Ishikawa (cell line): ENCODE measurements around the gene SYNE1.

Experiments
- CEBPB ChIP-seq: IDR thresholded peaks from 2 replicates; pipeline ENCODE4 v1.6.1; 2012
- CREB1 ChIP-seq: IDR thresholded peaks from 2 replicates; pipeline ENCODE4 v1.6.1; 2012; ENCODE audit warnings: low read depth
- EGR1 ChIP-seq: IDR thresholded peaks from 2 replicates; pipeline ENCODE4 v1.6.1; 2012
- EP300 ChIP-seq: IDR thresholded peaks from 2 replicates; pipeline ENCODE4 v1.6.1; 2012; ENCODE audit warnings: borderline replicate concordance
- FOXM1 ChIP-seq: IDR thresholded peaks from 2 replicates; pipeline ENCODE4 v1.6.1; 2012; ENCODE audit warnings: low read depth, borderline replicate concordance
- NFIC ChIP-seq: IDR thresholded peaks from 2 replicates; pipeline ENCODE4 v1.6.1; 2012
- RAD21 ChIP-seq: IDR thresholded peaks from 2 replicates; pipeline ENCODE4 v1.6.1; 2012; ENCODE audit warnings: low read depth
- TAF1 ChIP-seq: IDR thresholded peaks from 2 replicates; pipeline ENCODE4 v1.6.1; 2012; ENCODE audit warnings: low read depth, mild to moderate bottlenecking
- TCF12 ChIP-seq: IDR thresholded peaks from 2 replicates; pipeline ENCODE4 v1.6.1; 2012; ENCODE audit warnings: low read depth
- TEAD4 ChIP-seq: IDR thresholded peaks from 2 replicates; pipeline ENCODE4 v1.6.1; 2012
- USF1 ChIP-seq: IDR thresholded peaks from 2 replicates; pipeline ENCODE4 v1.6.1; 2012
- YY1 ChIP-seq: IDR thresholded peaks from 2 replicates; pipeline ENCODE4 v1.6.1; 2012; ENCODE audit warnings: low read depth
- ZBTB7A ChIP-seq: IDR thresholded peaks from 2 replicates; pipeline ENCODE4 v1.6.1; 2012; ENCODE audit warnings: low read depth
- TF ChIP-seq, protein P1 (sequence below): IDR thresholded peaks from 2 replicates; pipeline ENCODE4 v1.6.1; 2012; ENCODE audit warnings: low read depth, mild to moderate bottlenecking
- TF ChIP-seq, protein P2 (sequence below): IDR thresholded peaks from 2 replicates; pipeline ENCODE4 v1.6.1; 2012

The SYNE1 gene

DNA sequence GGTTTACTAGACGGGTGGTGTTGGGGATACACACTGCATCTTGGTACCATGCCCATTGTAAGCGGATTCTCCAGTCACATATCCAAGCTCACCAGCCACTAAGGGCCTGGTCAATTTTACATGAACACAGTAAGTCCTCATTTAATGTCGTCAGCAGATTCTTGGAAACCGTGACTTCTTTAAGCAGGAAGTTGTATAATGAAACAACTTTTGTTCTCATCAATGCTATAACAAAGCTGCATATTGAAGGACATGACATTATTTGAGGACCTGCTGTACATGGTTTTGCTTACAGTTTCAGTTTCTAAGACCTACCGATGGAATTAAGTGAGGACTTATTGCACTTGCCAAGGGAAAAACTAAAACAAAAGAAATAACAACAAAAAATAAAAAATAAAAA, 295.6 kb downstream of the SYNE1 start:
- TF ChIP-seq EGR1 (no peak), USF1 (no peak), ZBTB7A (no peak), CREB1 (no peak), TCF12 (no peak), RAD21 (no peak), EP300 (no peak), TAF1 (no peak), NFIC (no peak), YY1 (no peak), TEAD4 (no peak), CEBPB (no peak), FOXM1 (no peak)
- TF ChIP-seq, protein P1, sequence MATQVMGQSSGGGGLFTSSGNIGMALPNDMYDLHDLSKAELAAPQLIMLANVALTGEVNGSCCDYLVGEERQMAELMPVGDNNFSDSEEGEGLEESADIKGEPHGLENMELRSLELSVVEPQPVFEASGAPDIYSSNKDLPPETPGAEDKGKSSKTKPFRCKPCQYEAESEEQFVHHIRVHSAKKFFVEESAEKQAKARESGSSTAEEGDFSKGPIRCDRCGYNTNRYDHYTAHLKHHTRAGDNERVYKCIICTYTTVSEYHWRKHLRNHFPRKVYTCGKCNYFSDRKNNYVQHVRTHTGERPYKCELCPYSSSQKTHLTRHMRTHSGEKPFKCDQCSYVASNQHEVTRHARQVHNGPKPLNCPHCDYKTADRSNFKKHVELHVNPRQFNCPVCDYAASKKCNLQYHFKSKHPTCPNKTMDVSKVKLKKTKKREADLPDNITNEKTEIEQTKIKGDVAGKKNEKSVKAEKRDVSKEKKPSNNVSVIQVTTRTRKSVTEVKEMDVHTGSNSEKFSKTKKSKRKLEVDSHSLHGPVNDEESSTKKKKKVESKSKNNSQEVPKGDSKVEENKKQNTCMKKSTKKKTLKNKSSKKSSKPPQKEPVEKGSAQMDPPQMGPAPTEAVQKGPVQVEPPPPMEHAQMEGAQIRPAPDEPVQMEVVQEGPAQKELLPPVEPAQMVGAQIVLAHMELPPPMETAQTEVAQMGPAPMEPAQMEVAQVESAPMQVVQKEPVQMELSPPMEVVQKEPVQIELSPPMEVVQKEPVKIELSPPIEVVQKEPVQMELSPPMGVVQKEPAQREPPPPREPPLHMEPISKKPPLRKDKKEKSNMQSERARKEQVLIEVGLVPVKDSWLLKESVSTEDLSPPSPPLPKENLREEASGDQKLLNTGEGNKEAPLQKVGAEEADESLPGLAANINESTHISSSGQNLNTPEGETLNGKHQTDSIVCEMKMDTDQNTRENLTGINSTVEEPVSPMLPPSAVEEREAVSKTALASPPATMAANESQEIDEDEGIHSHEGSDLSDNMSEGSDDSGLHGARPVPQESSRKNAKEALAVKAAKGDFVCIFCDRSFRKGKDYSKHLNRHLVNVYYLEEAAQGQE: no peak
- TF ChIP-seq, protein P2, sequence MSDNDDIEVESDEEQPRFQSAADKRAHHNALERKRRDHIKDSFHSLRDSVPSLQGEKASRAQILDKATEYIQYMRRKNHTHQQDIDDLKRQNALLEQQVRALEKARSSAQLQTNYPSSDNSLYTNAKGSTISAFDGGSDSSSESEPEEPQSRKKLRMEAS: no peak

DNA sequence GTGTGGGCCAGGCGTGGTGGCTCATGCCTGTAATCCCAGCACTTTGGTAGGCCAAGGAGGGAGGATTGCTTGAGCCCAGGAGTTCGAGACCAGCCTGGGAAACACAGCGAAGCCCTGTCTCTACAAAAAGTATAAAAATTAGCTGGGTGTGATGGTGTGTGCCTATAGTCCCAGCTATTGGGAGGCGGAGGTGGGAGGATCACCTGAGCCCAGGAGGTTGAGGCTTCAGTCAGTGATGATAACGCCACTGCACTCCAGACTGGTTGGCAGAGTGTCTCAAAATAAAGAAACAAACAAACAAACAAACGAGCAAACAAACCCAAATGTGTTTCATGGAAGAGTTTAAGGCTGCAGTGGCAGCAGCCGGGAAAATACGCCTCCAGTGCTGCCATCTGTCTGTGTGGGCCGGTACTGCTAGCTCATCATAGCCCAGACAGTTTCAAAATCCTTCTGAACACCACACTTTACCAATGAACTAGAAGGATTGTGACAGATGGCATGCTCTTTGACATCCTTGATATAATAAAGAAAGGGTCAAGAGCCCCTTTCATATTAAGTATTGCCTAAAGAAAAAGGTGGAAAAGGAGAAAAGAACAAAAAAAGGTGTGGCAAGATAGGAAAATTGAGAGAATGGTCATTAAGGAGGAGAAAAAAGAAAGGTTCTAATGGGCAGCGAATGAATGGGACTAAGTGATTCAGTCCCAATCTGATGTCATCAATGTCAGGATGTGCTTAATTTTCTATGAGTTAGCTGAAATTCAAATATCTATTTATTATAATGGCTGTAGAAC, 298.6 kb downstream of the SYNE1 start:
- peak; percentile 61 for TF ChIP-seq RAD21
- no peak for TF ChIP-seq TCF12
- TF ChIP-seq, protein P2: no peak
- TF ChIP-seq CREB1: no peak

- no peak for TF ChIP-seq EP300
- TF ChIP-seq TCF12: no peak
- no peak for TF ChIP-seq USF1
- no peak for TF ChIP-seq TAF1
- no peak for TF ChIP-seq CEBPB
- no peak for TF ChIP-seq YY1
Observed at GRCh38 chr6:152334555-152334954, 302.6 kb downstream of the SYNE1 start.

GRCh38 chr6:152330961-152331360, 306.2 kb downstream of the SYNE1 start:
- no peak for TF ChIP-seq NFIC
- TF ChIP-seq, protein P1: no peak
- no peak for TF ChIP-seq CEBPB
- no peak for TF ChIP-seq EGR1
- TF ChIP-seq YY1: no peak

DNA sequence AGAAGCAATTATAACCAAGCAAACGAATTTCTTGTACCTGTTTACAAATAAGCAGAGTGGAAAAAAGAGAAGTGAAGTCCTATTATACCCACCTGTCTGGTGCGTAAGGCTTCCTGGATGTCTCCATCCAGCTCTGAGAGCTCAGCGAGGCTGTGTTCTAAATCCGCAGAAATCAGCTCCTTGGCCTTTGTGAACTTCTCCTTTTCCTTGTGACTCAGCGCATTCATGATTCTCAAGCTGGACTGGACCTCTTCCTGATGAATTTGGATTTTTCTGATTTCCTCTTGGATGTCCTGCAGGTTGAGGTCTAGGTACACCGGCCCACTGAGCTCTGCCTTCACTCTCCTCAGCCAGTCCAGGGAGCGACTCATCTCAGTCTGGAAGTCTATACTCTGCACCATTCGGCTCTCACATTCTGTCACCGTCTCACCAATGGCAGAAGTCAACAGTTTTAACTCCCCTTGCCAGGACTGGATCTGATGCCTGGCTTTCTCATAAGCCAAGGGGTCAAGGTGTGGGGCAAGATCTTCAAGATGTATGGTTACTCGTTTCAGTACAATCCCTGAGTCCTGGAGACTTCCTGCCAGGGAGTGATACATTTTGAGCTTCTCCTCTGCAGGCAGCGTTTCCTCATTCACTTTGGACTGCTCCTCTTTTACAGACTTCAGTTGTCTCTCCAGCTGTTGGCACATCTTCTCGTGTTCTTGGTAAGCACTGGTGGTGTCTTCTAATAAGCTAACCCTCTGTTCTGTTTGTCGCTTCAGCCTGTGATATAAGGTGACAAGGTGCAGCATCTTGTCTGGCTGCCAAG, 307.3 kb downstream of the SYNE1 start:
- TF ChIP-seq YY1 (no peak), RAD21 (no peak), CEBPB (no peak), EP300 (no peak), TCF12 (no peak), CREB1 (no peak)
- TF ChIP-seq, protein P2: no peak
- TF ChIP-seq, protein P1: no peak
